SIG-M5 treated with dmso at 0.1 percent for 504 hours (cell line): ENCODE measurements around the gene UCK2.
"Not testable (repeated sequence)": the region's sequence is repeated elsewhere in the genome, so short reads cannot be mapped to it uniquely, and the experiment has no call there.

ENCODE experiments used
- DNase-seq: peaks from one replicate; lab custom pipeline; 2025; ENCODE audit not compliant: unreplicated experiment; lab: John Stamatoyannopoulos, UW

The UCK2 gene

DNA sequence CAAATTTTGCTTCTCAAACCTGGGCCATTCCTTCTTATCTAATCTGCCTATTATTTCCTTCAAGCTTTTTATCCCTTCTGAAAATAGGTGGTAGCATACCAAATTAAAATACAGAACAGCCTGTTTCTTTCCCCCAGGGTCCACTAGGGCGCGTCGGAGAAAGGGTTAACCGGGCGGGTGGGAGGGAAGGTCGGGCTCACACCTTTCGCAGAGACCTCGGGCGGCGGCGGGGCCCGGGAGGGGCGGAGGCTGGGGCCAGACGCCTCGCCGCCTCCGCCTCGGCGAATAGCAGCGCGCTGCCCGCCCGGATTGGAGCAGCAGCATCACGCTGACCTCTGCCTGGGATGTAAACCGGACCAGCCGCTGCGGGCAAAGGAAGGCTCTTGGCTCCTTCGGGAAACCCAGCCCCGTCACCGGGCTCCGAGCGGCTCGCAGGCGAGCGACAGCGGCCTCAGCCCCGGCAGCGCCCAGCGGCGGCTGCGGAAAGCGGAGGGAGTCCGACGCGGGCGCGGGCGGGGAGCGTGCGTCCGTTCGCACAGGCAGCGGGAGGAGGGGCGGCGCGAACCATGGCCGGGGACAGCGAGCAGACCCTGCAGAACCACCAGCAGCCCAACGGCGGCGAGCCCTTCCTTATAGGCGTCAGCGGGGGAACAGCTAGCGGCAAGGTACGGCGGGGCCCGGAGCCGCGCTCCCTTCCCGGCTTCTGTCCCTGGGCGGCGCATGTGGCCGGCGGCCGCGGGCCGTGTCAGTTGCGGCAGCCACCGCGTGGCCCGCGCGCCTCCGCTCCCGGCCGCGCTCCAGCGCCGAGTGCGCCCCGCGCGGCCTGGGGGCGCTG, at the start of gene UCK2:
TSS of gene UCK2 (plus strand) at position 347 of the 835 bp plus-strand sequence. CDS start at position 567, 220 bp downstream.
- DNase-seq = peak; percentile 81

DNA sequence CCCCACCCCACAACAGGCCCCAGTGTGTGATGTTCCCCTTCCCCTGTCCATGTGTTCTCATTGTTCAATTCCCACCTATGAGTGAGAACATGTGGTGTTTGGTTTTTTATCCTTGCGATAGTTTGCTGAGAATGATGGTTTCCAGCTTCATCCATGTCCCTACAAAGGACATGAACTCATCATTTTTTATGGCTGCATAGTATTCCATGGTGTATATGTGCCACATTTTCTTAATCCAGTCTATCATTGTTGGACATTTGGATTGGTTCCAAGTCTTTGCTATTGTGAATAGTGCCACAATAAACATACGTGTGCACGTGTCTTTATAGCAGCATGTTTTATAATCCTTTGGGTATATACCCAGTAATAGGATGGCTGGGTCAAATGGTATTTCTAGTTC, 49.2 kb upstream of the UCK2 start:
- not testable (repeated sequence) for DNase-seq

DNA sequence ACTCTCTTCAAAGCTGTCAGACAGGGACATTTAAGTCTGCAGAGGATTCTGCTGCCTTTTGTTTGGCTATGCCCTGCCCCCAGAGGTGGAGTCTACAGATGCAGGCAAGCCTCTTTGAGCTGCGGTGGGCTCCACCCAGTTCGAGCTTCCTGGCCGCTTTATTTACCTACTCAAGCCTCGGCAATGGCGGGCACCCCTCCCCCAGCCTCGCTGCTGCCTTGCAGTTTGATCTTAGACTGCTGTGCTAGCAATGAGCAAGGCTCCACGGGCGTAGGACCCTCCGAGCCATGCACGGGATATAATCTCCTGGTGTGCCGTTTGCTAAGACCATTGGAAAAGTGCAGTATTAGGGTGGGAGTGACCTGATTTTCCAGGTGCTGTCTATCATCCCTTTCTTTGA, 43.9 kb upstream of the UCK2 start:
- not testable (repeated sequence) for DNase-seq

DNA sequence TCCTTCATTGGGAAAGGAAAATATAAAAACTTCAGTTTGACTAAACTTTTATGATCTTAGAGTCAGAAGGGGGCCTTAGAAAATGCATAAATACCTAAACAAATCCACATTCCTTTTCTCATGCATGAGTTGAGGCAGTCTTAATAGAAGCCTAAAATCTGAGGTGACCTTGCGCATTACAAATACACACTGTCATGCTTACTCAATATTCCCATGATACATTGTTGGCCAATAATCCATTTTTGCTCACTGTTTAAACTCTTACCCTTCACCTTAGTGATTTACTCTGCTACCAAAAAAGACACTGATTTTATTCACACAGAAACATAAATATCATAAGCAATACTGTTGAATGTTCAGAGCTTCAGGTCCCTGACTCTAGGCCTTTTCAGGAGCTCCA, 39.7 kb upstream of the UCK2 start:
- no peak for DNase-seq

DNA sequence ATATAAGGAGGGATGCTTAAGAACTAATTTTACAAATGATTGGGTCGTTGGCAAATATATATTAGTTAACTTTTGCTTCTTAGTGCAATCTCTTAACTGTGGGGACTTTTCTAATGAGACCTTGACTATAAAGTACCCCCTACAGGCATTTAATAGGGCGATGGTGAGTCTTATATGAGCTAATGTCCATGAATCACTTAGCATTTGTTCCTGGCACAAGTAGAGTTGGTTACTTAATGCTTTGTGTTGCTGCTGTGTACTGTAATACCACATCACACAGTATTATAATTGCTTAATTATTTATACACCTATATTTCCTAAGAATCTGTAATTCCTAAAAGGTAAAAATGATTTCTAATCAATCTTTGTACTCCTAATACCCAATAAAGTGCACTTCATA, 33.5 kb upstream of the UCK2 start:
- no peak for DNase-seq

DNA sequence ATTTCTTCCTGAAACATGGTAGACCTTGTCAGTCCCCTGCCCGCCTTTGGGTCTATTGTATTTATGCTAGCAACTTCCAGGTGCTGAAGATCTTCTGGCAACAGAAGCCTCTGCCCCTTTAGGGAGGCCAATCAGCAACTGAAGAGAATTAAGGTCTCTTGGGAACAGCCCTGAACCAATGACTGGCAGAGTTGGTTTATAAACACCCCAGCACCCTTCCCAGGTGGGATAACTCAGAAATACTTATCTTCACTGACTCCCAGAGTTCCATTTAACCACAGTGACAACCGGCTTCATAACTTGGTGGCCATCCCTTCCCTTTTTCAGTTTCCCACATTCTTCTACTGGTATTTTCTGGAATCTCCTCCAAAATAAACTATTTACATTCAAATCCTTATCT, 31.5 kb upstream of the UCK2 start:
- DNase-seq = no peak

DNA sequence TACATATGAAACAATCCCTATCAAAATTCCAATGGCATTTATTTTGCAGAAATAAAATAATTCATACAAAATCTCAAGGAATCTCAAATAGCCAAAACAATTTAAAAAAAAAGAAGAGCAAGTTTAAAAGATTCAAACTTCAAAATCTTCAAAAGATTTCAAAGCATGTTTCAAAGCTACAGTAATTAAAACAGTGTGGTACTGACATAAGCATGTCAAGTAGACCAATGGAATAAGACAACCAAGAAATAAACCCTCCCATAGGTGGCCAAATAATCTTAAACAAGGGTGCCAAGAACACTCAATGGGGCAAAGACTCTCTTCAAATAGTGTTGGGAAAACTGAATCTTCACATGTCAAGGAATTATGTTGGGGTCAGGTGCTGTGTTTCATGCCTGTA, 28.0 kb upstream of the UCK2 start:
- DNase-seq = no peak

DNA sequence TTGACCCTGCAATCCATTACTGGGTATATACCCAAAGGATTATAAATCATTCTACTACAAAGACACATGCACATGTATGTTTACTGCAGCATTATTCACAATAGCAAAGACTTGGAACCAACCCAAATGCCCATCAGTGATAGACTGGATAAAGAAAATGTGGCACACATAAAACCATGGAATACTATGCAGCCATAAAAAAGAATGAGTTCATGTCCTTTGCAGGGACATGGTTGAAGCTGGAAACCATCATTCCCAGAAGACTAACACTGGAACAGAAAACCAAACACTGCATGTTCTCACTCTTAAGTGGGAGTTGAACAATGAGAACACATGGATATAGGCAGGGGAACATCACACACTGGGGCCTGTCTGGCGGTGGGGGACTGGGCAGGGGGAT, 22.9 kb upstream of the UCK2 start:
- not testable (repeated sequence) for DNase-seq

DNA sequence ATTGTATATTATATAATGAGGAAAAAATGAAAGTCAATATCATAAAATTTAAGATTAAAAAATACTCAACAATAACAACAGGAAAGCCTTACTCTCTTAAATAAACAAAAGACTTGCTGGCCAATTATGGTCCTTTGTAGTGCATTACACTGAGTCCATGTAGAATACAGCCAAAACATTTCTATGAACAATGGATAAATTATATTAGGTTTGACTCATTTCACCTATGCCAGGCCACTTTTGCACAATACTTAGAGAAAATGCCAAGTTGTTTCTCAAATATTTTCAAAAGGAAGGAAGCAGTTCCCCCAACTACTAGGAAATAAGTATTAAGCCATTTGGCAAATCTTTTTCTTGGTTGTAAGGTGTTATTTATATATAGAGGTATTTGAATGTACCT, 19.8 kb upstream of the UCK2 start:
- DNase-seq = no peak

DNA sequence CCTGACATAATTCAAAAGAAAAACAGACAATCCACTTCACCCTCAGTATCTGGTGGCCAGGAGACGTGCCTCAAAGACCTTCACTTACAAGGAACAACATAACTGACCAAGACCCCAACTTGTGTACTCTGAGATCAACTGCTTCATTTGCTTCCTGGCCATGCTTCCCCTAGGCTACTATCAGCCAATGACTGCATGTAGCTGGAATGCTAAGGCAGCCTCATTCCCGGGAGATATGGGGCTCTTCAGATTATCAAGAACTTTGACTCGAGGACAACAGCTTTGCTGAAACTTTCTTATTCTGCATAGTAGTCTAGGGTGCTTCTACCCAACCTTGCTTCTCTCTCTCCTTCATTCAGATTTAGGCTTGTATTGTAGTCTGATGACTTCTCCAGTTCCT, 11.7 kb upstream of the UCK2 start:
- DNase-seq = no peak

DNA sequence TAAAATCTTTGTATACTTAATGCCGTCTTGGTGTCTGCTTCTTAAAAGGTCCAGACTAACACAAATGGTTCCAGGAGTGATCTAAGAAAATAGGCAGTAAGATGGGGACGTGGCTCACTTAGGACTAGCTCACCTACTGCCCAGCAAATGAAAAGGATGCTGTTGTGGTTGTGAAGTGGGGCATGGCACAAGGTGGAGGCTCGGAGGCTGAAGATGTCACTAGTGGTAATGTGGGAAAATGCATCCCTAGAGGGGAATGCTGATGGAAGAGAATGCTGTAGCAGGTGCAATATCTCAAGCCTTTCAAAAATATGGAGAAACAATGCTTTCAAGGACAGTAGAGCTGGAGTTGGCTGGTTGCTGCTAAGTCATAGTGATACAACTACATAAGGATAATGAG, 11.3 kb upstream of the UCK2 start:
- no peak for DNase-seq

DNA sequence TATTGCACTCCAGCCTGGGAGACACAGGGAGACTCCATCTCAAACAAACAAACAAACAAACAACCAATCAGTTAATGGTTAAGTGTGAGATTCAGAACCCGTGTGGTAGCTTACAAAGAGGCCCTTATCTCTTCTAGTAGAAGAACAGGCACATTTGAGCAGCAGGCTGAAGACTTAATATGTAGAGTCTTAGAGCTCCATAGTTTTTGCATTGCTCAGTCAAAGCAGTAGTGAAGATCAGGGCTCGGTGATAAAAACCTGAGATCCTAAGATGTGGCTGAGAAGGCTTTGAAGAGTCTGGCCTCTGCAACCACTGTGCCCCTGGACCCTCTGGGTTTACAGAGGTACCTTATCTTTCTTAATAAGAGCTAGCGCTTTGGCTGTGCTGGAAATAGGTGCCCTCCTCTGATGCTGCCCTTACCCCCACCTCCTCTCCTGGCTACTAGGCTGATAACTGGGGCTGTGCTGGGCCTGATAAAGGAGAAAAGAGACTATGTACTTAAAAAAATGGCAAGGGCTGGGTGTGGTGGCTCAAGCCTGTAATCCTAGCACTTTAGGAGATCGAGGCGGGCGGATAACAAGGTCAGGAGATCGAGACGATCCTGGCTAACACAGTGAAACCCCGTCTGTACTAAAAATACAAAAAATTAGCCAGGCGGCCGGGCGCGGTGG, 10.5 kb upstream of the UCK2 start:
- no peak for DNase-seq

DNA sequence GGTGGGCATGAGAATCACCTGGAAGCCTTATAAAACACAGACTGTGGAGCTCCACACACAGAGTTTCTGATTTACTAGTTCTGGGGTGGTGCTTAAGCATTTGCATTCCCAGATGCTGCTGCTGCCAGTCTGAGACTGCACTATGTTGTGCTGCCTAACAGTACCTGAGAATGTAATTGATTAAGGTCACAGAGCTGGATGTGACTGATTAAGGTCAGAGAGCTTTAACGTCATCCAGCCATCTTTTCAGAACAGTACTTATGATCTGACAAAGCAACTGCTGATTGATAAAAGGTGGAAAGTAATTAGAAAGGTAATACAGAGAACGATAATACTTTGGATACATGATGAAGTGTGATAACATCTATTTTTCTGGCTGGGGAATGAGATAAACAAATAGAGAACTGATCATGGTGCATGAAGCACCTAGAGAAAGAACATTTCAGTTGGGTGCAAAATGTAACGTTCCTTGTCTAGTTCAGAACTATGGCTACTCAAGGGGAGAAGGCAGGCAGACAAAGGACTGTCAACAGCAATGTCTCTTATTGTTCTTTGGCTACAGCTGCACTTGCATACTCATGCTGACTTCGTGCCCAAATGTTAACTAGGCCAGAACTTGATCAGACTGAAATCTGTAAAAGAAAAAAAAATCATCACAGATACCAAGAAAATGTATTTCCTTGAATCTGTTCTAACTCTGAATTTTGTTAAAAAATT, 3.7 kb upstream of the UCK2 start:
- no peak for DNase-seq

DNA sequence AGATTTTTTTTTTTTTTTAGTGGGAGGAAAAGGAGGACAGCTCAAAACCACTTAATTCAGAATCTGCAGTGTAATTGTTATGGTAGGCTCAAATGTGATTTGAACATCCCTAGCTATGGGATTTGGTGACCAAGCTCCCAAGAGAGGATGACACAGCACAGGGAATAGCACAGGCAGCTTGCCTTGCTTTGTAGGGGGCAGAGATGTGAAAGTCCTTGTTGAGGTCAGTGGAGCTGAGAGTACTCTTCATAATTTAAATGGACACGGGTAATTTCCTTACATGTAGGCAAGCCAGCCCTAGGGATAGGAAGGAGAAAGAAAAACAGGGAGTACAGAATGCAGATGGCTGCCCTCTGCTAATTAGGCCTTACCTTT, 3.2 kb upstream of the UCK2 start:
- DNase-seq = no peak

DNA sequence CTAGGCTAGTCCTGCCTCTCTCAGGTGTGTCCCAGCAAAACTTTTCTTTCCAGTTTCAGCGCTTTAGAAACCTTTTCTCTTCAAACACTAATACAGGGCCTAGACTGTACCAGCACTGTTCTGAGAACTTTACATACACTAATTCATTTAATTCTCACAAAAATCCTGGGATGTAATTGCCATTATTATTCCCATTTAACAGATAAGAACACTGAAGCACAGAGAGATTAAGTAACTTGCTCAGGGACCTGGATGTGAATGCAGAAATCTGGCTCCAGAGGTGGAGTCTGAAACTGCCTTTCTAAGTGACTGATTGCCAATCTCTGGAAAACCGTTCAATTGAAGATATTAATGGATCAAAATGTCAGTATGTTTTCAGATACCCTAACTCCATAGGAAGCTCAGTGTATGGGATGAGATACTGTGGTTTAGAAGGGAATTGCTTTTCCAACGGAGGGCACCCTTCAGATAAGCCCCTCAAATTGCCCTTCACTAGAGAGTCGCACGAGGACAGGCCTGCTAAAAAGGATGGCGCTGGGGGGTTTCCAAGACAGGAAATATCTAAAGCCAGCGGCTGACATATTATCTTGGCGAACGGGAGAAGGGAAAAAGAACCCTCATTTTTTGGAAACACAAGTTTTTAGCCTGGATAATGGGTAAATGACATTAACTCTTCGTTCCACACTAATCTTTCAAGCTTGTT, 698 bp upstream of the UCK2 start:
- no peak for DNase-seq

DNA sequence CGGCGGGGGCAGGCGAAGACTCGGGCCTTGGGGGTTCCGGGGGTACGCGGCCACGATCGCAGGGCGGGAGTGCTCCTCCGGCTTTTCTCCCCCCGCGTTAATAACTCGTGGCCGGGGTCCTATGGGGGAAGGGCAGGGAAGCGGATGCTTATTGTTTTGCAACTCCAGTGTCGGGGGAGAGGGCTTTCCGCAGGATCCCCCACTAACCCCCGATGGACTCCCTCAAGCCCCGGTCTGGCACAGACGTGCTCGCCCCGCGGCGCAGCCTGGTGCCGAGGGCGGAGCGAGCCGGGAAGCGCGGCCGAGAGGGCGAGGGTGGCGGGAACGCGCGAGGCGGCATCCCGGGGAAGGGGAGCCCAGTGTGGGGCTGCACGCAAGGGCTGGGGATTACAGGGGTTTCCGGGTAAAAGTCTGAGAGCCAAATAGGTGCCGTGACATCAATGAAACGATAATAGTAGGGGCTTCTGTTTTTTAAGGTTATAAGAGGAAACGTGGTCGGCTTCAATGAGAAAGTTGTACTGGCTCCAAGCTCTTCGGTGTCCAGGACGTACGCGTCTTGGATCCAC, 772 bp downstream of the UCK2 start:
- DNase-seq = peak; percentile 71

DNA sequence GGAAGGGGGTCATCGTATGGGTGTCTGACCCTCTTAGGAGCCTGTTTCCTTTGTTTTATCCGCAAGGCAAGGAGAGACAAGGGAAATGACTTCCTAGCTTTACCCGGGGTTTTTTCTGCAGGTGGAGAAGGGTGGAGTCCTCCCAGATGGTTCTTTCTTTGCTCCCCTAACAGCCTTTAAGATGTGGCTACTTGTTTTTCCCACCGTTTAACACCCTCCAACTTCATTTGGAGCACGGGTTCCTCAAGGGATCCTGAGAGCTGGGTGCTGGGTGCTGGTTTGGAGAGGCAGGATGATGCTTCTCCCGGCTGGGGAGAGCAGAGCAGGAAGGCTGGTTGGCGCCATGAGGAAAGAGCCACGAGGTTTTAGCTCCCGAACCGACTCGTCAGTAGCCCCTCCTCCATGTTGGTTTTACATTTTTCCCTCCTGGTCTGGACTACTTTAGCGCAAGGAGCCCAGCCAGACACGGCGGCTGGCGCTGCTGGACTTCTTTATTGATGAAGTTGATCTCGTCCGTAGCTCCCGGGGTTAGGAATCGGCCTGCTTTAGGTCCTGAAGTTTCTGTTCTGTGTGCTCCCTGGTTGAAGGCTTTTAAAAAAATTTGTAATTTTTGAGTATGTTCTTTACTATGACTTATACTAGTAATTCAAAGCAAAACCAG, 1.4 kb downstream of the UCK2 start:
- DNase-seq = peak; percentile 83

DNA sequence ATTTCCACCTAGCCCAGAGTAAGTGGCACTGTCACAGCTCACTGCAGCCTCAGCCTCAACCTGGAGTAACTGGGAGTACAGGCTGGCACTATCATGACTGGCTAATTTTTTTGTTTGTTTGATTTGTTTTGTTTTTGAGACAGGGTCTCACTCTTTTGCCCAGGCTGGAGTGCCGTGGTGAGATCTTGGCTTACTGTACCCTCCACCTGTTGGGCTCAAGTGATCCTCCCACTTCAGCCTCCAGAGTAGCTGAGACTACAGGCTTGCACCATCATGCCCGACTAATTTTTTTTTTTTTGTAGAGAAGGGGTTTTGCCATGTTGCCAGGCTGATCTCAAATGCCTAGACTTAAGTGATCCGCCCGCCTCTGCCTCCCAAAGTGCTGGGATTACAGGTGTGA, 2.5 kb downstream of the UCK2 start:
- DNase-seq = no peak

DNA sequence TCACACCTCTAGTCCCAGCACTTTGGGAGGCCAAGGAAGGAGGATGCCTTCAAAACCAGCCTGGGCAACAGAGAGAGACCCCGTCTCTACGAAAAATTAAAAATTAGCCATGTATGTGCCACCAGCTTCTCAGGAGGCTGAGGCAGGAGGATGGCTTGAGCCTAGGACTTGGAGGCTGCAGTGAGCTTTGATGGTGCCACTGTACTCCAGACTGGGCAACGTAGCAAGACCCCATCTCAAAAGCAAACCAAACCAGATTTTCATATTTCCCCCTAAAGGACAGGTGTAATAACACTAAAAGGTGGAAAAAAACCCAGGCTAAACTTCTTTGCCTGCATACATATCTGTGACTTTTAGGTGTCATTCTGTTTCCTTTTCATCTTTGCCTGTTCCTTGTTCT, 3.7 kb downstream of the UCK2 start:
- DNase-seq = no peak

DNA sequence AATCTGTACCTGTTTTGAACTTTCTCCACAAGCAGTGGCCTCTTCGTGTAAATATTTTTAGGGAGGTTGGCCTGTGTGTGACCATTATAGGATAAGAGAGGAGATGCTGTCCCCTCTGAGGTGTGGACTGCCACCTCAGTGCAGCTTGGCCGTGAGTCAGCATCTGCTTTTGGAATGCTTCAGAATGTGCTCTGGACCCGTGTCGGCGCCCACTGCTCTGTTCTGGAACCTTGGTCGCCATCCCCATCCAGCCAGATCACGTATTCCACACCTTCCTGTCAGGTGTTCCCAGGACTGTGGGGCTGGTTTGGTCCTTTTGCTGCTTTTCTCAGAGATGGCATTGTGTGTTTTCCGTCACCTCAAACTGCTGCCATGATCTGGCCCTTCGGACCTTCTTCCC, 5.5 kb downstream of the UCK2 start:
- no peak for DNase-seq

DNA sequence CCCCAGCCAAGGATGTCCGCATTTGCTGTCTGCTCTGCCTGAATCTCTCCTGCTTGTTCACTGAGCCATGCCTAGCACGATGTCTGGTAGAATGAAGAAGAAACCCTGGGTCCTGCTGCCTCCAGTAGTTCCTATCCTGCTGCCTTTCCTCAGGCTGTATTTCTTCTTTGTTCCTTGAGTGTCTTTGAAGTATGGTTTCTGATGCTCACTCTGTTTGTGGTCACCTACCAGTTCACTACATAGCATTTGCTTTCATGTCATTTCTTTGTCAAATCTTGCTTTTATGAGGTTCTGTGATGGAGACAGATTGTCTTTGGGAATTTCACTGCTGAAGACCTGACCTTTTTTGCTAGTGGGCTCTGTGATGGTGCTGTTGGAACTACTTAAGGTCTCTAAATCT, 5.9 kb downstream of the UCK2 start:
- no peak for DNase-seq
